ENCODE results near the gene HSPBP1.
"Not testable (repeated sequence)": the region's sequence is repeated elsewhere in the genome, so short reads cannot be mapped to it uniquely, and the experiment has no call there.

HSPBP1 gene

GRCh38 chr19:55279770-55280643, at the start of gene HSPBP1:
Gene HSPBP1, minus strand, starts transcription at chr19:55280110. Its CDS starts 502 bp downstream, at chr19:55279608.
- peak; percentile 90 for DNase-seq (ENCODE audit: low read depth)

- not testable (repeated sequence) for DNase-seq (ENCODE audit: low read depth)
Observed at GRCh38 chr19:55328774-55329318, 48.9 kb upstream of the HSPBP1 start.

GRCh38 chr19:55325172-55325571, 45.3 kb upstream of the HSPBP1 start, which contains the start of gene TMEM150B:
Gene TMEM150B, minus strand, starts transcription at chr19:55325341. Its CDS starts 4,305 bp downstream, at chr19:55321036.
- no peak for DNase-seq (ENCODE audit: low read depth)

GRCh38 chr19:55324662-55325061, 44.8 kb upstream of the HSPBP1 start:
- DNase-seq (ENCODE audit: low read depth) = no peak

GRCh38 chr19:55322204-55322885, 42.4 kb upstream of the HSPBP1 start:
- no peak for DNase-seq (ENCODE audit: low read depth)

- DNase-seq (ENCODE audit: low read depth) = no peak
Observed at GRCh38 chr19:55321466-55322137, 41.7 kb upstream of the HSPBP1 start.

GRCh38 chr19:55320844-55321419, 41.0 kb upstream of the HSPBP1 start:
- DNase-seq (ENCODE audit: low read depth) = no peak

GRCh38 chr19:55319785-55320184, 39.9 kb upstream of the HSPBP1 start:
- DNase-seq (ENCODE audit: low read depth) = no peak

GRCh38 chr19:55316646-55317045, 36.7 kb upstream of the HSPBP1 start:
- no peak for DNase-seq (ENCODE audit: low read depth)

- DNase-seq (ENCODE audit: low read depth) = no peak
Observed at GRCh38 chr19:55315956-55316525, 36.1 kb upstream of the HSPBP1 start.

GRCh38 chr19:55314396-55314795, 34.5 kb upstream of the HSPBP1 start:
- DNase-seq (ENCODE audit: low read depth) = no peak

- DNase-seq (ENCODE audit: low read depth) = no peak
Observed at GRCh38 chr19:55312621-55313512, 33.0 kb upstream of the HSPBP1 start.

- no peak for DNase-seq (ENCODE audit: low read depth)
Observed at GRCh38 chr19:55311797-55312196, 31.9 kb upstream of the HSPBP1 start.

- DNase-seq (ENCODE audit: low read depth) = no peak
Observed at GRCh38 chr19:55311397-55311796, 31.5 kb upstream of the HSPBP1 start.

GRCh38 chr19:55310498-55310897, 30.6 kb upstream of the HSPBP1 start:
- DNase-seq (ENCODE audit: low read depth) = no peak

GRCh38 chr19:55309448-55309847, 29.5 kb upstream of the HSPBP1 start:
- no peak for DNase-seq (ENCODE audit: low read depth)

- DNase-seq (ENCODE audit: low read depth) = no peak
Observed at GRCh38 chr19:55308281-55308680, 28.4 kb upstream of the HSPBP1 start.

GRCh38 chr19:55306712-55307111, 26.8 kb upstream of the HSPBP1 start:
- no peak for DNase-seq (ENCODE audit: low read depth)

GRCh38 chr19:55305983-55306562, 26.2 kb upstream of the HSPBP1 start:
- no peak for DNase-seq (ENCODE audit: low read depth)

- peak; percentile 24 for DNase-seq (ENCODE audit: low read depth)
Observed at GRCh38 chr19:55305491-55305890, 25.6 kb upstream of the HSPBP1 start.
